CD14-positive monocyte (primary cell): Measurements from ENCODE around the gene CEP120. TPM values are rescaled to one million over a fixed set of nuclear protein-coding genes. Genes with fewer than 3 reads are reported as not detected.

ENCODE experiments used
- DNase-seq, 3 donors: peaks; one replicate each; pipeline ENCODE4 v3.0.0-alpha.2; 2011 to 2022
- H2AFZ ChIP-seq: 2 replicates; pipeline ENCODE4 v1.6.0; 2012; ENCODE audit warnings: mild to moderate bottlenecking, low read depth, low read length, inconsistent platforms; ENCODE audit not compliant: insufficient read depth, poor library complexity, severe bottlenecking
- H3K27ac ChIP-seq, 2 donors: 1 replicate in 1 of 2; 2 replicates in 1 of 2; pipeline ENCODE4 v1.5.1; 2012 to 2013; ENCODE audit warnings: low read length in 2 of 2, control low read depth in 1 of 2, inconsistent platforms in 1 of 2, low read depth in 1 of 2, mild to moderate bottlenecking in 1 of 2
- H3K27me3 ChIP-seq, 2 donors: one replicate each; pipeline versions ENCODE4 v1.6.0 to v1.6.1; 2011 to 2013; ENCODE audit warnings: low read length in 2 of 2; ENCODE audit not compliant: control insufficient read depth in 2 of 2, insufficient read depth in 2 of 2
- H3K36me3 ChIP-seq, 2 donors: replicated peaks in 1 of 2; 1 replicate in 1 of 2; 2 replicates in 1 of 2; pipeline versions ENCODE4 v1.5.1 to v1.6.1; 2012 to 2013; ENCODE audit warnings: low read length in 2 of 2, control low read depth in 1 of 2, inconsistent platforms in 1 of 2, mild to moderate bottlenecking in 1 of 2; ENCODE audit not compliant: insufficient read depth in 2 of 2, control insufficient read depth in 1 of 2
- H3K4me1 ChIP-seq, 2 donors: 1 replicate in 1 of 2; 2 replicates in 1 of 2; pipeline versions ENCODE4 v1.5.1 to v1.6.1; 2012 to 2013; ENCODE audit warnings: low read length in 2 of 2, control low read depth in 1 of 2, inconsistent platforms in 1 of 2, mild to moderate bottlenecking in 1 of 2, moderate library complexity in 1 of 2; ENCODE audit not compliant: insufficient read depth in 2 of 2, control insufficient read depth in 1 of 2
- H3K4me2 ChIP-seq: replicated peaks from 2 replicates; pipeline ENCODE3; 2012; ENCODE audit warnings: low read length, moderate library complexity, mild to moderate bottlenecking; ENCODE audit not compliant: poor library complexity, severe bottlenecking; ENCODE audit errors: extremely low read depth
- H3K4me3 ChIP-seq, 3 experiments: fragments of 200-600 bp in 1 of 3; sonication (generic) in 1 of 3; replicated peaks in 1 of 3; 1 replicate in 2 of 3; 2 replicates in 1 of 3; pipeline ENCODE4 v1.5.1; 2011 to 2013; ENCODE audit warnings: low read length in 3 of 3, mild to moderate bottlenecking in 3 of 3, control low read depth in 2 of 3, low read depth in 2 of 3, inconsistent platforms in 1 of 3, moderate library complexity in 1 of 3
- H3K79me2 ChIP-seq: 2 replicates; pipeline ENCODE4 v1.6.0; 2012; ENCODE audit warnings: mild to moderate bottlenecking, control low read depth, inconsistent platforms, low read length, moderate library complexity; ENCODE audit not compliant: insufficient read depth
- H3K9ac ChIP-seq: 2 replicates; pipeline ENCODE4 v1.6.0; 2017; ENCODE audit warnings: low read length, mild to moderate bottlenecking; ENCODE audit not compliant: insufficient read depth, poor library complexity, severe bottlenecking
- H3K9me3 ChIP-seq, 2 donors: replicated peaks in 1 of 2; 1 replicate in 1 of 2; 2 replicates in 1 of 2; pipeline versions ENCODE4 v1.5.1 to v1.6.1; 2012 to 2013; ENCODE audit warnings: low read length in 2 of 2, control low read depth in 1 of 2; ENCODE audit not compliant: control insufficient read depth in 1 of 2, insufficient read depth in 1 of 2
- H4K20me1 ChIP-seq: 2 replicates; pipeline ENCODE4 v1.6.0; 2012; ENCODE audit warnings: mild to moderate bottlenecking, low read length, control low read depth, moderate library complexity; ENCODE audit not compliant: insufficient read depth
- H3K27ac Mint-ChIP-seq, 7 donors: one replicate each; pipeline ENCODE4 v1.8.0; 2020; ENCODE audit warnings: mild to moderate bottlenecking in 7 of 7, mixed read lengths in 7 of 7, moderate library complexity in 6 of 7, inconsistent platforms in 2 of 7
- H3K27me3 Mint-ChIP-seq, 3 donors: one replicate each; pipeline ENCODE4 v1.8.0; 2021 to 2022; ENCODE audit warnings: low read depth in 3 of 3, mild to moderate bottlenecking in 3 of 3, mixed read lengths in 3 of 3, moderate library complexity in 3 of 3, inconsistent platforms in 1 of 3
- H3K36me3 Mint-ChIP-seq, 2 donors: one replicate each; pipeline ENCODE4 v1.8.0; 2020; ENCODE audit warnings: mixed read lengths in 2 of 2, inconsistent platforms in 1 of 2, mild to moderate bottlenecking in 1 of 2
- H3K4me1 Mint-ChIP-seq: one replicate; pipeline ENCODE4 v1.8.0; 2020; ENCODE audit warnings: mild to moderate bottlenecking, mixed read lengths
- H3K4me3 Mint-ChIP-seq, 2 donors: one replicate each; pipeline ENCODE4 v1.8.0; 2020; ENCODE audit warnings: mild to moderate bottlenecking in 2 of 2, mixed read lengths in 2 of 2, moderate library complexity in 1 of 2
- H3K9me3 Mint-ChIP-seq, 7 donors: one replicate each; pipeline ENCODE4 v1.8.0; 2020 to 2022; ENCODE audit warnings: mixed read lengths in 7 of 7, mild to moderate bottlenecking in 6 of 7, moderate library complexity in 6 of 7, inconsistent platforms in 2 of 7
- WGBS: methylation state at CpG from one replicate; pipeline ENCODE4 v1.1.5; 2013; ENCODE audit warnings: missing lambda C conversion rate; ENCODE audit not compliant: insufficient coverage; 5-methylcytosine and 5-hydroxymethylcytosine counted together
- intact Hi-C, 2 donors: fragments of 100-400 bp; cut with micrococcal nuclease; formaldehyde crosslinking; loops; one replicate each; pipeline versions ENCODE4 v1.15.0 to v1.15.1; 2023
- polyA plus RNA-seq, 3 donors: library from polyadenylated mRNA; depleted of rRNA in 1 of 3; unstranded in 2 of 3; stranded (reverse) in 1 of 3; fragments of 300-500 nt in 2 of 3; fragments of >200 nt in 1 of 3; fragmentation: Illumina TruSeq in 2 of 3; gene quantifications; 1 replicate in 2 of 3; 2 replicates in 1 of 3; pipeline ENCODE4 v1.2.3, GENCODE V29; 2012 to 2021
- TF ChIP-seq, protein P1 (sequence below): fragments of 200-600 bp; IDR thresholded peaks from one replicate; pipeline ENCODE4 v1.8.0; 2022; ENCODE audit warnings: antibody characterized with exemption, mild to moderate bottlenecking

CEP120 gene
- polyA plus RNA-seq, 3 donors = 6.4 to 7.2 (median 6.6) TPM

DNA sequence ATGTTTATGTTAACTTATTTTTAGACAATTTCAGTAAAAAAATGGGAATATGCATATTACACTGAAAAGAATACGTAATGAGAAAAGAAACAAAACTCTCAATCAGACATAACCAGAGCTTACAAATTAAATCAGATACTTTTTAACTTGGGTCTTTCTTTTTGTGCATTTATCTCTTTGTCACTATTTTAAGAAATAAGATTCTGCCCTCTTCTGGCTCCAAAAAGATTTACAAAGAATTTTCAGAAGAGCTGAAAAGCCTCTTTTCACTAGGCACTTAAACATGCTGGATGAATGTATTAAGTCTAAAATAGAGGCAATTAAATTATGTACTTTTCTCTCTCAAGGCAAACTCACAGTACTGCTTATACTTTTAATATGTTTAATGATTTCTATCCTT, 55.5 kb downstream of the CEP120 start:
- Mint-ChIP-seq H3K27ac (no peak overlapping the region), H3K9me3 (peaks cover 0 to 3% (median 0%) of the 10 kb centered on the region in 7 donors), H3K4me1 (no peaks in the 10 kb centered on the region), H3K27me3 (no peaks in the 10 kb centered on the region), H3K36me3 (peaks cover 51 to 53% of the 10 kb centered on the region in 2 donors), H3K4me3 (no peak overlapping the region)
- Histone ChIP-seq H2AFZ (no peak overlapping the region), H4K20me1 (no peaks in the 10 kb centered on the region), H3K4me1 (no peaks in the 10 kb centered on the region), H3K27me3 (no peaks in the 10 kb centered on the region), H3K27ac (no peak overlapping the region), H3K79me2 (no peaks in the 10 kb centered on the region), H3K9ac (no peak overlapping the region), H3K4me3 (no peak overlapping the region), H3K9me3 (no peaks in the 10 kb centered on the region), H3K4me2 (no peak overlapping the region), H3K36me3 (peaks cover 37 to 79% of the 10 kb centered on the region in 2 donors)
- TF ChIP-seq, protein P1, sequence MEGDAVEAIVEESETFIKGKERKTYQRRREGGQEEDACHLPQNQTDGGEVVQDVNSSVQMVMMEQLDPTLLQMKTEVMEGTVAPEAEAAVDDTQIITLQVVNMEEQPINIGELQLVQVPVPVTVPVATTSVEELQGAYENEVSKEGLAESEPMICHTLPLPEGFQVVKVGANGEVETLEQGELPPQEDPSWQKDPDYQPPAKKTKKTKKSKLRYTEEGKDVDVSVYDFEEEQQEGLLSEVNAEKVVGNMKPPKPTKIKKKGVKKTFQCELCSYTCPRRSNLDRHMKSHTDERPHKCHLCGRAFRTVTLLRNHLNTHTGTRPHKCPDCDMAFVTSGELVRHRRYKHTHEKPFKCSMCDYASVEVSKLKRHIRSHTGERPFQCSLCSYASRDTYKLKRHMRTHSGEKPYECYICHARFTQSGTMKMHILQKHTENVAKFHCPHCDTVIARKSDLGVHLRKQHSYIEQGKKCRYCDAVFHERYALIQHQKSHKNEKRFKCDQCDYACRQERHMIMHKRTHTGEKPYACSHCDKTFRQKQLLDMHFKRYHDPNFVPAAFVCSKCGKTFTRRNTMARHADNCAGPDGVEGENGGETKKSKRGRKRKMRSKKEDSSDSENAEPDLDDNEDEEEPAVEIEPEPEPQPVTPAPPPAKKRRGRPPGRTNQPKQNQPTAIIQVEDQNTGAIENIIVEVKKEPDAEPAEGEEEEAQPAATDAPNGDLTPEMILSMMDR = no peak
- no CpG with 5 or more reads among the region's 1 CpG for WGBS
- no peak for DNase-seq
- intact Hi-C loops = no loop called here

DNA sequence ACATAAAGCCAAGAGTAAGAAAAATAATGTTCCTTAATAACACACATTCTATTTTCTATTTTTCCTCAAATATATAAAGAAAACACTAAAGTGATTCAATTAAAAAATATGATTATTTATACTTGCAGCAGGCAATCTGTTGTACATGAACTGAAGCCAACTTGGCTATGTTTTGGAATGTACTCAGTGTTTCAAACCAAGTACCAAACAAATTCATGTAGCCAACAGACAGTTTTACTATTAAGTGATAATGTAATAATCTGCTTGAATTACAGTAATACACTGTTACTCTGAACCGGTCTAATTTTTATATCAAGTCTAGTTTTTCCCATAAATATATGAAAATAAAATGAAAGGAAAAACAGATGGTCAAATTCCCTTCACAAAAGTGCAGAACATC, 58.0 kb downstream of the CEP120 start:
- no peak overlapping the region for H3K27ac Mint-ChIP-seq
- WGBS = no CpG with 5 or more reads among the region's 1 CpG

More for the DNA sequence above, 58.0 kb downstream of the CEP120 start:
- H3K4me1 ChIP-seq = no peaks in the 10 kb centered on the region
- H3K9me3 Mint-ChIP-seq = no peaks in the 10 kb centered on the region
- H3K36me3 Mint-ChIP-seq = peaks cover 48% of the 10 kb centered on the region in 2 donors
- H3K27ac ChIP-seq = no peak overlapping the region
- H3K27me3 ChIP-seq = no peaks in the 10 kb centered on the region
- no peak overlapping the region for H2AFZ ChIP-seq
- intact Hi-C loops = no loop called here
- DNase-seq = no peak
- no peak overlapping the region for H3K4me2 ChIP-seq
- no peak overlapping the region for H3K4me3 Mint-ChIP-seq
- H3K36me3 ChIP-seq = peaks cover 37 to 79% of the 10 kb centered on the region in 2 donors
- TF ChIP-seq, protein P1 = no peak
- no peak overlapping the region for H3K4me3 ChIP-seq
- no peaks in the 10 kb centered on the region for H3K4me1 Mint-ChIP-seq
- no peaks in the 10 kb centered on the region for H3K9me3 ChIP-seq
- H3K9ac ChIP-seq = no peak overlapping the region
- no peaks in the 10 kb centered on the region for H4K20me1 ChIP-seq
- H3K27me3 Mint-ChIP-seq = no peaks in the 10 kb centered on the region
- no peaks in the 10 kb centered on the region for H3K79me2 ChIP-seq
